HG03520 (cell line): ENCODE data around the gene ACSL5.

Experiments
- ATAC-seq: cut with Tn5 transposase; IDR thresholded peaks from one replicate; pipeline ENCODE4 v1.9.1; 2021; ENCODE audit warnings: mild to moderate bottlenecking, moderate library complexity; ENCODE audit not compliant: unreplicated experiment

The ACSL5 gene

DNA sequence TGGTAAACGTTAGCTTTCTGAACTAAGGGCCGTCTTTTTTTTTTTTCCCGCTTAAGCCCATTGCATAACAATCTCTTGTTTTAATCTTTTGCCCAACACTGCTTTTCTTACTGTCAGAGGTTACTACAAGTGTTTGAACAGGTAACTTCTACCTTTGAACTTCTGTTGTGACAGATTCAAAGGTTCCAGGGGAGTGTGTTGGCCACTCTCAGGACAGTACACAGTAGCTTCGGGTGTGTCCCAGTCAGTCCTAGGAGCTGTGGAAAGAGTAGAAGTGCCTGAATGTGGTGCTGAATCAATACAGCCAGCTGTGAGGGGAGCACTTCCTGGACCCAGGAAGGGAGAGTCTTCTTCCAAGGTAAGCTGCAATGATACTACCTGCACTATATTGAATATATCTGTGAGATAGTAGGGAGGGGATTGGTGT lies at the start of gene ACSL5:
Gene ACSL5 (plus strand): TSS at position 205 of the 427 bp plus-strand sequence. CDS start 20,831 bp downstream, outside the sequence.
- ATAC-seq, result no peak

DNA sequence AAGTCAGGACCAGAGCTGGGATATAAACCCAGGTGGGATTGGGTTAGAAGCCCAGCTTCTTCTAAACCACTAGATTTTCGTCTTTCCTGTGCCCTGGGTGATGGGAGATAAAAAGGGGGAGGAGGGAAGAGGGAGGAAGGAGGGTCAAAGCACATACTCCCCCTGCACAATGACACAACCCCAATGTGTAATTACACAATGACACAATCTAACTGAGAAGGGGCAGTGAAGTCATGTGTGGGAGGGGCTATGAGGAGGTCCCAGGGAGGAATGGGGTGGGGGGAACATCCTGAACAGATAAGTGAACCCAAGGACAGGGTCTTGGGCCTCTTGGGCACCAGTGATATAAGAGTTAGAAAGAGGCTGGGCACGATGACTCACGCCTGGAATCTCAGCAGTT lies 46.2 kb upstream of the ACSL5 start:
- no peak for ATAC-seq

- ATAC-seq, result no peak
Measured at GRCh38 chr10:112330162-112330561, 43.8 kb upstream of the ACSL5 start.

DNA sequence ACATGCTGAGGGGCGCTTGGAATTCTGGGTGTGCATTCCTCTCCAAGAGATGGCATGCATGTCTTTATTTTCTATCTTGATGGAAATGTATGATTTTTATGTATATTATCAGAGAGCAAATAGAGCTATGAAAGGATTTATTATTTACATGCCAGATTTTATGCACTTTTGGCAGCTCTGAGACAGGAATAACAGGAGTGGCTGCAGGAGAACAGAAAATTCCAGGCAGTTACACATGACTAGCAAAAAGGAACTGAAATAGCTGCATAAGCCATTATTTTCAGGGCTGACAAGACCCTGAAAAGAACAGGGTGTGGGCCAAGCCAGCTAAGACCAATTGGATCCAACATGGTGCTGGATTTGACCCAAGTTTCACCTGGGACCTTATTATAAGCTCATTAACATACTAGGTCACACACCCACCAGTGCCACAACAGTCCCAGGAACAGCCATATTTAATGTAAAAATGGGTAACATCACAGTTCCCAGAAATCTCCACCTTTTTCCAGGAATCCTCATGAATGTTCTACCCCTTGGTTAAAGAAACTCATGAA lies 43.2 kb upstream of the ACSL5 start:
- ATAC-seq, result no peak

DNA sequence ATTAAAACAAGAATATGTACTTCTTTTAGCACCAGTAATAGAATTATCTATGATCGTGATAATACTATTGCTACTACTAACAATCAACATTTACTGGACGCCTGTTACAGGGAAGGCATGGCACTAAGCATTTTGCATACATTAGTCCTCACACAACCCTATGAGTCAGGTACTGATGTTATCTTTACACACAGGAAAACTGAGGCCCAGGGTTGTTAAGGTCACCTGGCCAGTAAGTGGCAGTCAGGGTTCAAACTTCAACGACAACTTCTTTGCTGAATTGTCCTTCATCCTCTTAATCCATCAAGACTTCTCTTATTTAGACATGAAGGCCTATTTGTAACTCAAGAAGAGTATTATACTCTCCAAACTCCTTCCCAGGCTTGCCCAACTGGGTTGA lies 41.9 kb upstream of the ACSL5 start:
- ATAC-seq, result no peak

DNA sequence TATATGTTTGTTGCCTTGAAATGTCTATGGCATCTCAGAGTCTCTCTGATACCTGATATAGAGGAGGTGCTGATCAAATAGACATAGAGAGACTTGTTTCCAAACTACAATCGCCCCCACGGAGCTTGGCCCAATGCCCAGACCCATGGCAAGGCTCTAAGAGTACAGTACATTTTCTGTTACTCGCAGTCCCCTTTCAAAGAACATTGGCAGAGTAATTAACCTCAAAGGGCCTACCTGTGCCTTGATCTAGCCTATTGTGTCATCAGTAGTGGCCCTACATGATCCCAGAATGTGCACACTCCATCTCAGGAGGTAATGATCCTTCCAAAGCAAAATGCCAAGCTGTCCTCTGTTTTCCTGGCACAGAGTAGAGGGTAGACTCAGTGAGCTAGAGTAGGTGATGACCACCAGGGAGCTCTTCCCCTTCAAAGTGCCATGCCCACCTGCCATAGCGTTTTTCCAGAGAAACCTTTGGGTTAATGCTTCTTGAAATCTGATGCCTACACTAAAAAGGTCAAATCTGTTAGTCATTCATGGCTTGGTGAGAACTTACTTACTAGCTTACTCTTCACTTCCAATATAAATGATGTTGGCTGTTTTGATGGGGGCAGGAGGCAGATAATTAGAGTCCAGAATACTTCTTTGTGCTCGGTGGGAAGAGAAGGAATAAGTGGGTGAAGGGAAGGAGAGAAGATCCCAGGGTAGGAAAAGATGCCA lies 41.2 kb upstream of the ACSL5 start:
- ATAC-seq, result no peak

- no peak for ATAC-seq
Measured at GRCh38 chr10:112333452-112333851, 40.5 kb upstream of the ACSL5 start.

DNA sequence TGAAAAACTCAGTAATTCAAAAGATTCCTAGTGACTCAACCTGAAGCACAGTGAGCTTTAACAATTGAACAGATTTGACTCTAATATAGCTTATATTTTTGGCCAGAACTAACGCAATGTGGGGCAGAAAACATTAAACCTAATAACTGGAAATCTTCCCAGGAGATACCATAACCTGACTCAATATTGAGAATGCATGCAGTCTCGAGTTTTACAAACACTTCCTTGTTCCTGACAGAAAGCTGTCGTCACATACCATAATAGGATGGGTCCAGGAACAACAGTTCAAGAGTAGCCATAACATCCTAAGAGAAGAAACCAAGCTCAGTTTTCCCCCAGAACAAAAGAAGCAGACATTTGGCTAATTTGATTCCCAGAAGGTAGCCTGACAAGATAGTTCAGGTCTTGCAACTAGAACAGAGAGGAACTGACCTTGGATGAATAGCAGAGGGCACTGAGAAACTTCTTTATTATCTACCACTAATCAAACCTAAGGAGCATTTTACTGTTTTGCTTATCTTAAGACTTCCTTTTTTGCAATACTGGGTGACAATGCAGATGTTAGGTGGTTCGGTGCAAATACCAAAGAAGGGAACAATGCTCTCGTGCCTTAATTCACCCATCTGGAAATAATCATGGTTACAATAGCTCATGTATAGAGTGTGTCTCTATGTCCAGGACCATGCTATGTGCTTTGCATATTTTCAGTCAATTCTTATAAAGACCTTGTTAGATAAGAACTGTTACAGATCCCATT lies 38.6 kb upstream of the ACSL5 start:
- ATAC-seq, result no peak

- no peak for ATAC-seq
Measured at GRCh38 chr10:112335868-112336265, 38.0 kb upstream of the ACSL5 start.

DNA sequence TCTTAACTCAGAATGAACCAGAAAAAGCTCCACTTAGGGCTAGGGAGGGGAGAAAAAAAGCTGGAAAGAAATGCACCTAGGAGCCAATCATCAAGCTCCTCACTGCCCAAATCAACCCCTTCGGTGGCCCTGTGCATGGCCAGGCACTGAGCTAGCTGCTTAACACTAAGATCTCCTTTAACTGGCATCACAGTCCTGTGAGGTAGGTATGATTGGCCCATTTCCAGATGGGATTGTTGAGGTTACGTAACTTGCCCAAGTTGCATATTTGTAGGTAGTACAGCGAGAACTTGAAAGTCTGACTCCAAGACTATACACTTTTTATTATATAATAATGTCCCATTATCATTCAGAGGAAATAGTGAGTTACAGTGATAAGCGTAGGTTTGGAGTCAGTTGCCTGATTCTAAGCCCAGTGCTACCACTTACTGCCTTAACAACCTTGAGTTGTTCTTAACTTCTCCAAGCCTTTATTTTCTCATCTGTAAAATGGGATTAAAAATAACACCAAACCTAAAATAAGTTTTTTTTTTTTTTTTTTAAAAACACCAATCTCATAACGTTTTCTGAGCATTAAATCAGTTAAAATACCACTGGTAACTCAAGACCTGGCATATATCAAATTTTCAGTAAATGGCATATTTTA lies 37.2 kb upstream of the ACSL5 start:
- ATAC-seq, result no peak

DNA sequence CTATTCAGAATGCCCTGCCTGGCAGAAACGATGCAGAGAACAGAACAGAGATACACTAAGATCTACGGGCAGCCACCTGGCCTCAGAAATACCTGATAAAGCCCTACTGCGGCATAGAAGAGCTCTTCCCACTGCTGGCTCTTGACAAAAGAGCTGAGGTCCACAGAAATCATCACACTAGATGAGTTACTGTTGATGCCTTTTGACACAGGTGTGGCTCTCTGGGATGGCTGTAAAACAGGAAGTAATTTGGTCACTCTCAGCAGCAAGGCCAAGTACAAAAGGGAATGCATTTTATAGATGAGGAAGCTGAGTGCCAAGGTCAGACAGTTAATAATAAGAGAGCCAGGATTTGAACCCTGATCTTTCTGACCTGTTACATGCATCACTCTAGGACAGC lies 35.0 kb upstream of the ACSL5 start:
- no peak for ATAC-seq

DNA sequence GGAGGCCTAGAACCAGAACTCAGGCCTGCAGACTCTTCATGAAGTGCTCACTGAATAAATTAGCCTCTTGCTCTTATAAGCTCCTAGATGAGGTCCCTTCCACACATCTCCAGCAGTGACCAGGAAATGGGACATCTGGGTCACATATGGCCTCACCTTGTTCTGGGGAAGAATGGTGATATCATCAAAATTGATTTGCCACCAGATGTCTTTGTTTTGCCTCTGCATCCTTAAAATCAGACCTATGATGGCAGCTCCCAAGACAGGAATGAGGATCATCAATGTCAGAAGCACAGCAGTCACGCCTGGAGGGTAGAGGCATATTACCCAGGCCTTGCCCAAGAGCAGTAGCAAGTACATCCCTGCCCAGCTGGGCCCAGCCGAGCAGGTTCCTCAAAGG lies 33.3 kb upstream of the ACSL5 start:
- ATAC-seq, result no peak

DNA sequence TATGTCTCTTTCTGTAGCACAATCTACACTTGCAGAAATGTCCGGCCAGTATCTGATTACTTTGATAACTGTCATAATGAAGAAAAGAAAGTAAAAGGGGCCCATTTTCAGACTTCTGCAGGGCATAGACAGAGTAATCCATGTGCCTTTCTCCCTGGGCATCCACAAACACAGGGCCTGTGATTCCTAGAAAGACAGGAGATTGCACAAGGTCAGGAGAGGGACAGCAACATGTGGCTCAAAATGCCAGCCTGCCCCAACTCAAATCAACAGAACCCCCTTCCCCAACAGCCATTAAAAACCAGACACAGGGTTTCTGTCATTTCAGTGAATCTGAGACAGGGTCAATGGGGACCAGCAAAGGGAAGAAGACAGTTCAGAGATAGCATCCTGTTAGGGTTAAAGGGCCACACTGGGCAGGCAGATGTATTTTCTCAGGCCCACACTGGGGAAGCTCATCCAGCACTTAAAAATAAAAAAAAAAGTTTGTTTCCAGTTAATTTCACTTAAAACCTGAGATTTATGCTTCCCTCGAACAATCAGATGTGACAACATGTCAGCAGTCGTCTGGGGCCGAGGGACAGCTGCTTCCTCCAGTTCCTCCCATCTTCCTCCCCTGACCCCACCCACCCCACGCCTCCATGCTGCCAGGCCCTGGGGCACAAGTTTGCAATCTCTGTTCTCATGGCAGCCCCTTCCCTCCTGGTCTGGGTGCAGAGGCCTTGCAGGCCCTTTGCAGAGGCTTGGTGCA lies 30.7 kb upstream of the ACSL5 start:
- no peak for ATAC-seq

GRCh38 chr10:112344261-112344660 lies 29.7 kb upstream of the ACSL5 start:
- ATAC-seq, result no peak

GRCh38 chr10:112345202-112345601 lies 28.7 kb upstream of the ACSL5 start:
- ATAC-seq, result no peak

GRCh38 chr10:112345743-112346142 lies 28.2 kb upstream of the ACSL5 start:
- ATAC-seq, result no peak

GRCh38 chr10:112346774-112347173 lies 27.1 kb upstream of the ACSL5 start:
- no peak for ATAC-seq

- no peak for ATAC-seq
Measured at GRCh38 chr10:112347709-112348671, 25.9 kb upstream of the ACSL5 start.

DNA sequence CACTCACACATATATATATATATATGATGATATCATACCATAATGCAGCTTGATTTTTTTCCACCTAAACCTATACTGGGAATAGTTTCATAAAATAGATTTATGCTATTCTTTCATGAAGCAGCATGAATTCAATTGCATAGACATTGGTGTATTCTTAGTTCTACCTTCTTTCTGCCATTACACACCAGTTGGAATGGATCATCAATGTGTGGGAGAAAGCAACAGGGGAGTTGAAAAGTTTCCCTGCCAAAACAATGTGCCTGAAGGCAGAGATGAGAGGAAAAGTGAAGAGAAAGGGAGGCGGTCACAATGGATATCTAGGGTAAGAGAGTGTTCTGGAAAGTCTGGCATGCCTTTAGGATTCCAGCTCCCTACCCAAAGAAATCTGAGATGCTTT lies 25.2 kb upstream of the ACSL5 start:
- no peak for ATAC-seq
